ENCODE data around the gene CYP46A1.

CYP46A1 gene

GRCh38 chr14:99699085-99699760 lies 15.1 kb downstream of the CYP46A1 start:
- TF ChIP-seq POLR2A (IDR thresholded peaks at IDR 0.05; ENCODE audit: low read depth, low read length), result no peak
- FAIRE-seq (no peak), DNase-seq (ENCODE audit: insufficient read length, low spot score) (no peak)

DNA sequence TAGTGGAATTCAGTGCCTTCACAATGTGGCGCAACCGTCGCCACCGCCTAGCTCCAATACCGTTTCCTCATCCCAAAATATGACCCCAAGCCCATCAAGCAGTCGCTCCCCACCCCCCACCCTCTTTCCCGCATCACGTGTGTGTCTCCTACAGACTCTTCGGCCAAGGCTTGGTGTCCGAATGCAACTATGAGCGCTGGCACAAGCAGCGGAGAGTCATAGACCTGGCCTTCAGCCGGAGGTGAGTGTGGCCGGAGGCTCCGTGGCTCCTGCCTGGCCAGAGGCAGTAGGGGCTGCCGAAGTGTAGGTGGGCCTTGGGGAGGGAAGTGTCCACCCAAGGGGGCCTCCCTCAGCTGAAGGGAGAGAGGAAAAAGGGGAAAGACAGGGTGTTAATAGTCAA lies 15.8 kb downstream of the CYP46A1 start:
- FAIRE-seq, result no peak
- no peak for DNase-seq (ENCODE audit: insufficient read length, low spot score)

GRCh38 chr14:99700379-99700778 lies 16.3 kb downstream of the CYP46A1 start:
- FAIRE-seq (no peak), DNase-seq (ENCODE audit: insufficient read length, low spot score) (no peak)
- no peak for TF ChIP-seq POLR2A (IDR thresholded peaks at IDR 0.05; ENCODE audit: low read depth, low read length)

More for the DNA sequence above, 15.8 kb downstream of the CYP46A1 start:
- no peak for TF ChIP-seq POLR2A (IDR thresholded peaks at IDR 0.05; ENCODE audit: low read depth, low read length)

GRCh38 chr14:99701260-99701659 lies 17.2 kb downstream of the CYP46A1 start:
- no peak for DNase-seq (ENCODE audit: insufficient read length, low spot score)
- FAIRE-seq, result no peak
- no peak for TF ChIP-seq POLR2A (IDR thresholded peaks at IDR 0.05; ENCODE audit: low read depth, low read length)

DNA sequence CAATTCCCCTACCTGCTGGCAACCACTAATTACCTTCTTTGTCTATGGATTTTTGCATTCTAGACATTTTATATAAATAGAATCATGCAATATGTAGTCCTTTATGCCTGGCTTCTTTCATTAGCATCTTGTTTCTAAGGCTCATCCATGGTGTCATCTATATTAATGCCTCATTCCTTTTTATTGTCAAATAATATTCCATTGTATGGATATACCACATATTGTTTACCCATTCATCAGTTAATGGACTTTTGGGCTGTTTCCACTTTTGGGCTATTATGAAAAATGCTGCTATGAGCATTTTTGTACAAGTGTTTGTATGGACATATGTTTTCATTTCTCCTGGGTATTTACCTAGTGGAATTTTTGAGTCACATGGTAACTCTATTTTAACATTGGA lies 18.0 kb downstream of the CYP46A1 start:
- DNase-seq (ENCODE audit: insufficient read length, low spot score) (no peak), FAIRE-seq (no peak)
- TF ChIP-seq POLR2A (IDR thresholded peaks at IDR 0.05; ENCODE audit: low read depth, low read length), result no peak

GRCh38 chr14:99703381-99703780 lies 19.3 kb downstream of the CYP46A1 start:
- DNase-seq (ENCODE audit: insufficient read length, low spot score) (no peak), FAIRE-seq (no peak)
- no peak for TF ChIP-seq POLR2A (IDR thresholded peaks at IDR 0.05; ENCODE audit: low read depth, low read length)

DNA sequence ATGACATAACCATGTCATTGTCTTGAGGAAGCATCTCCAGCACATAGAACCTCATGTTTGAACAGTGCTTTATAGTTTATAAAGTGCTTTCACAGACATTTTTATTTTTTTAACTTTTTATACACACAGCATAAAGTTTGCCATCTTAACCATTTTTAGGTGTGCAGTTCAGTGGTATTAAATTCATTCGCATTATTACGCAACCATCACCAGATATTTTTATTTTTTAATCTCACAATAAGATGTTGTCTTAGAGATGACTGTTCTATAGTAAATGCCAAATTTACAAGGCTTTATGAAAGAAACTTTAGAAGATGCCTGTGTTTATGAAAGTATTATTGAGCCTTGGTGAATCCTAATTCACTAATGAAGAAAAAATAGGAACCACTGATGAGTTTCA lies 19.9 kb downstream of the CYP46A1 start:
- FAIRE-seq, result no peak
- no peak for TF ChIP-seq POLR2A (IDR thresholded peaks at IDR 0.05; ENCODE audit: low read depth, low read length)

DNA sequence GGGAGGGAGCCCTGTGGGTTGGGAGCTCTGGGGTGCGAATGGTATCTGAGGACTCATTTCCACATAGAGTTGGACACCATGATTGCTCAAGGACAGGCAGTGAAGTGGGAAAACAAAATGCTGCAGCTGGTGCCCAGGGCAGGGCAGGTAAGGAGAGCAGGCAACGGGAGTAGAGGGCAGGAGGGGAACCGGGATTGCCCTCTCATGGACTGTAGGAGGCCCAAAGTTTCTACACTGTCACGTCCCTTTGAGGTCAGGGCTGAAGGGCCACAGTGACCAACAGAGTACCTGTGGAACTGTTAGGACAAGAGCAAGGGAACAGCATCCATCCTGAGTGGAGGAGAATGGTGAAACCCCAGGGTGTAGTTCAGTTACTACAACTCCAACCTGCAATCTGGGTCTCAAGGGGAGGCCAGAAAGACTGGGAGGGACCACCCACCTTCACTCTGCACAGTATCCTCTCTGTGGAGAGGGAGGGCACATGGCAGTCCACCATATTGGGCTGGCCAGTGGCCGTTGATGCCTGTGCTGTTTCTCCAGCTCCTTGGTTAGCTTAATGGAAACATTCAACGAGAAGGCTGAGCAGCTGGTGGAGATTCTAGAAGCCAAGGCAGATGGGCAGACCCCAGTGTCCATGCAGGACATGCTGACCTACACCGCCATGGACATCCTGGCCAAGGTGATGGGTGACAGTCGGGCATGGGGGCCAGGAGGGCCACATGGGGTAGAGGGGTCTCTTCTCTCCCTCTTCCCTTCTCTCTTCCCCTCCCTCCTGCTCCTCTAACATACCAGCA lies 22.2 kb downstream of the CYP46A1 start:
- DNase-seq (ENCODE audit: insufficient read length, low spot score) (no peak), FAIRE-seq (no peak)
- TF ChIP-seq POLR2A (IDR thresholded peaks at IDR 0.05; ENCODE audit: low read depth, low read length), result no peak

More for the DNA sequence above, 19.9 kb downstream of the CYP46A1 start:
- DNase-seq (ENCODE audit: insufficient read length, low spot score), result no peak

DNA sequence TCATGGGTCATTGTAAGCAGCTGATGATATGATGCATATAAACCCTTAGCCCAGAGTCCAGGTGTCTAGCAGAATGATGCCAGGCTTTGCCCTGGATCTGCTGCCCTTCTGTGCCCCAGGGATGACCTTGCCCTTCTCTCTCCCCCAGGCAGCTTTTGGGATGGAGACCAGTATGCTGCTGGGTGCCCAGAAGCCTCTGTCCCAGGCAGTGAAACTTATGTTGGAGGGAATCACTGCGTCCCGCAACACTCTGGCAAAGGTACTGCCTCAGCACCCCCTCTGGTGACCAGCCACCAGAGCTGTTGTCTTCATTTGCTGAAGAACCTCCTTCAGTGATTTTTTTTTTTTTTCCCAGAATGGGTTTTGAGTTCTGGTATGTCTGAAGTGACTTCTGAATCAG lies 23.3 kb downstream of the CYP46A1 start:
- DNase-seq (ENCODE audit: insufficient read length, low spot score) (no peak), FAIRE-seq (no peak)
- no peak for TF ChIP-seq POLR2A (IDR thresholded peaks at IDR 0.05; ENCODE audit: low read depth, low read length)

DNA sequence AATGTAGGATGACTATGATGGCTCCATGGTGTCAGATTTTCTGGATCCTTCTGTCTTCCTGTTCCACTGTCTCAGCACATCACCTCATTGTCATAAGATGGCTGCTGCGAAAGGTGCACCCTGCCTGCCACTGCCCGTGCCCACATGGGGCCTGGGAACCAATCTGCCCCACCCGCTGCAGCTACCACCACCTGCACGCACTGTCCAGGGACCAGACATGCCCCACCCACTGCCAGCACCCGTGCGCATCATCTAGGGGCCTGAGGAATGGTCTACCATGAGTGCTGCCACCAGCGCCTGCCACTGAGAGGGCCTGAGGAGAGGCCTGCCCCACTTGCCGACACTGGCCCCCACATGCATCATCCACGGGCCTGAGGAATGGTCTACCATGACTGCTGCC lies 23.8 kb downstream of the CYP46A1 start:
- no peak for DNase-seq (ENCODE audit: insufficient read length, low spot score)
- TF ChIP-seq POLR2A (IDR thresholded peaks at IDR 0.05; ENCODE audit: low read depth, low read length), result no peak
- no peak for FAIRE-seq

- FAIRE-seq, result no peak
- no peak for DNase-seq (ENCODE audit: insufficient read length, low spot score)
- TF ChIP-seq POLR2A (IDR thresholded peaks at IDR 0.05; ENCODE audit: low read depth, low read length), result no peak
These were observed 24.4 kb downstream of the CYP46A1 start for GRCh38 chr14:99708449-99708848.

DNA sequence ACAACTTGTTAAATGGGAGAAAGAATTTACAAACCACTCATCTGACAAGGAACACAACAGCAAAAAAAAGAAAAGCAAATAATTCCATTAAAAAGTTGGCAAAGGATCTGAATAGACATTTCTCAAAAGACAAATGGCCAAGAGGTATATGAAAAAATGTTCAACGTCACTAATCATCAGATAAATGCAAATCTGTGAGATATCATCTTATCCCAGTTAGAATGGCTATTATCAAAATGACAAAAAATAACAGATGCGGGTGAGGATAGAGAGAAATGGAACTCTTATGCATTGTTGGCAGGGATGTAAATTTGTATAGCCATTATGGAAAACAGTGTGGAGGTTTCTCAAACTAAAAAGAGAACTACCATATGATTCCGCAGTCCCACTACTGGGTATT lies 29.9 kb downstream of the CYP46A1 start:
- no peak for TF ChIP-seq POLR2A (IDR thresholded peaks at IDR 0.05; ENCODE audit: low read depth, low read length)
- DNase-seq (ENCODE audit: insufficient read length, low spot score) (no peak), FAIRE-seq (no peak)

DNA sequence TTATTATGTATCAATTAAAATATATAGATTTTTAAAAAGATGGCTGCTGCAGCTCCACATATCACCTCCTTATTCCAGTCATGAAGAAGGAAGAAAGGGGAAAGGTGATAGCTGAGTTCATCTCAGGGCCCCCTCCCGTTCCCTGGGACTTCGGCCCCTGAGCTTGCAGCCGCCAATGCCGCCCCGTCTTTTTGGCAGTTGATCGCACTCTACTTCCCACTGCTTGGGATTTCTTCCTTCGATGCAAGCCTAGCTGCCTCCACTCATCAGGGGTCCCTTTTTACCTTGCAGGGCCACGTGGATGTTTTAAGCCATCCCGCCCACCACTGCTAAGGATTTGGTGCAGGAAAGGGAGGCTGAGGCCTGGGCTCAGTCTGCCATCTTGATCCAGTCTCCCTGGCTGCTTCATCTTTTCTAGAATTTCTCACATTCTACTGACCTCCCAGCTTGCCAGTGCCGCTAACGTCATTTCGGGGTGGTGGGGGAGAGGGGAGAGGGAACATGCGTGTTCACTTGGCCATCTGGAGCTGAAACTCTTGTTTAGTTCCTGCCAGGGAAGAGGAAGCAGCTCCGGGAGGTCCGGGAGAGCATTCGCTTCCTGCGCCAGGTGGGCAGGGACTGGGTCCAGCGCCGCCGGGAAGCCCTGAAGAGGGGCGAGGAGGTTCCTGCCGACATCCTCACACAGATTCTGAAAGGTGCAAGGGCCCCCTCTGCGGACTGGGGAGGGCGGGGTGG lies 31.3 kb downstream of the CYP46A1 start:
- FAIRE-seq (no peak), DNase-seq (ENCODE audit: insufficient read length, low spot score) (no peak)
- TF ChIP-seq POLR2A (IDR thresholded peaks at IDR 0.05; ENCODE audit: low read depth, low read length), result no peak

DNA sequence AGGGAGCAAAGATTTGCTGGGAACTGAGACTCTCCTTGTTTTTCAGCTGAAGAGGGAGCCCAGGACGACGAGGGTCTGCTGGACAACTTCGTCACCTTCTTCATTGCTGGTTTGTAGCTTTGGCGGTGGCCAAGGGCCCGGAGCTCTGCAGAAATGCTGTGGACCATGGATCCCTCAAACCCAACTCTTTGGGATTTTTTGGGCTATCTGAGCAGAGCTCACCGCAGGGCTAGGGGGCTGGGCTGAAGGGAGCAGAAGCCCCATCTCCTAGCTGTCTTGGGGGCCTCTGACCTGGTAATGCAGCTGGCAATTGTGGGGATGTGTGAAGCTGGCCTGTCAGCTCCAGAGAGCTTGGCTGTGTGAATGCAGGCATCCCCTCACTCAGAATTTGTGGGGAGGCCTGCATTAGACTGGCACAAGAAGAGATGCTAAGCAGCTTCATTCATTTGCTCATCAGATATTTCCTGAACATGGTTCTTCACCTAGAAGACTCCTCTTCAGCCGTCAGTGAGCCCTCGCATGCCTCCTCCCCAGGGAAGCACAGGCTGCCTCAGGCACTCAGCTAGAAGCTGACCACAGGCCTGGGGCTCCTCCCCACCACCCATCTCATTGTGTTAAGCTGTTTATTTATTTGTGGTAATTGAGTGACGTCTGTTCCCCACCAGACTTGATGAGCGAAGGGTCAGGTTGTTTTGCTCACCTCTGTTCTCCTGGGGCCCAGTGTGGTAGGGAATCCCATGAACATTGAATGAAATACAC lies 32.2 kb downstream of the CYP46A1 start:
- no peak for TF ChIP-seq POLR2A (IDR thresholded peaks at IDR 0.05; ENCODE audit: low read depth, low read length)
- no peak for FAIRE-seq
- no peak for DNase-seq (ENCODE audit: insufficient read length, low spot score)
